Measurements from ENCODE around the gene PRX. TPM values are rescaled to one million over a fixed set of nuclear protein-coding genes. Genes with fewer than 3 reads are reported as not detected.

Gene PRX
- polyA plus RNA-seq, 1 donor from 2014 or later: 0.21 TPM

GRCh38 chr19:40423938-40424337 is 10.8 kb upstream of the PRX start:
- H3K9me3 Mint-ChIP-seq: no peaks in the 10 kb centered on the region
- peaks cover 18 to 26% (median 19%) of the 10 kb centered on the region in 3 donors for H3K4me1 Mint-ChIP-seq
- no peaks in the 10 kb centered on the region for H3K36me3 Mint-ChIP-seq
- H3K4me3 Mint-ChIP-seq: peak overlapping the region in 2 of 4 donors; percentile 17 to 93
- peak overlapping the region in 2 of 3 donors; percentile 47 to 98 for H3K27ac Mint-ChIP-seq
- no peaks in the 10 kb centered on the region for H3K27me3 Mint-ChIP-seq

- peak overlapping the region in 1 of 4 donors; percentile 93 for H3K4me3 Mint-ChIP-seq
- H3K4me1 Mint-ChIP-seq: peaks cover 18 to 26% (median 18%) of the 10 kb centered on the region in 3 donors
- H3K36me3 Mint-ChIP-seq: no peaks in the 10 kb centered on the region
- no peaks in the 10 kb centered on the region for H3K9me3 Mint-ChIP-seq
- peak overlapping the region in 2 of 3 donors; percentile 43 to 74 for H3K27ac Mint-ChIP-seq
- H3K27me3 Mint-ChIP-seq: no peaks in the 10 kb centered on the region
These were observed 9.8 kb upstream of the PRX start for GRCh38 chr19:40422748-40423566.

- Mint-ChIP-seq H3K27me3 (no peaks in the 10 kb centered on the region), H3K36me3 (no peaks in the 10 kb centered on the region), H3K4me3 (peak overlapping the region in 3 of 4 donors; percentile 60 to 87 (median 80)), H3K9me3 (no peaks in the 10 kb centered on the region), H3K4me1 (peaks cover 18 to 22% (median 20%) of the 10 kb centered on the region in 3 donors), H3K27ac (peak overlapping the region; percentile 43 to 85 (median 74))
These were observed 9.0 kb upstream of the PRX start for GRCh38 chr19:40421993-40422747.

- Mint-ChIP-seq H3K27ac (peak overlapping the region; percentile 84 to 88 (median 85)), H3K36me3 (no peaks in the 10 kb centered on the region), H3K9me3 (no peaks in the 10 kb centered on the region), H3K4me3 (peak overlapping the region; percentile 80 to 91 (median 89)), H3K27me3 (no peaks in the 10 kb centered on the region), H3K4me1 (peaks cover 14 to 21% (median 18%) of the 10 kb centered on the region in 3 donors)
These were observed 7.9 kb upstream of the PRX start for GRCh38 chr19:40420766-40421765.

- no peaks in the 10 kb centered on the region for H3K27me3 Mint-ChIP-seq
- H3K9me3 Mint-ChIP-seq: no peaks in the 10 kb centered on the region
- no peaks in the 10 kb centered on the region for H3K36me3 Mint-ChIP-seq
- peak overlapping the region; percentile 84 to 88 (median 85) for H3K27ac Mint-ChIP-seq
- peaks cover 8 to 18% (median 18%) of the 10 kb centered on the region in 3 donors for H3K4me1 Mint-ChIP-seq
- peak overlapping the region; percentile 80 to 91 (median 89) for H3K4me3 Mint-ChIP-seq
These were observed 7.2 kb upstream of the PRX start for GRCh38 chr19:40420451-40420765.

- no peaks in the 10 kb centered on the region for H3K9me3 Mint-ChIP-seq
- H3K27ac Mint-ChIP-seq: peak overlapping the region in 1 of 3 donors; percentile 44
- H3K27me3 Mint-ChIP-seq: no peaks in the 10 kb centered on the region
- H3K4me3 Mint-ChIP-seq: peak overlapping the region in 3 of 4 donors; percentile 46 to 80 (median 78)
- H3K4me1 Mint-ChIP-seq: peaks cover 8 to 17% (median 16%) of the 10 kb centered on the region in 3 donors
- H3K36me3 Mint-ChIP-seq: no peaks in the 10 kb centered on the region
These were observed 6.6 kb upstream of the PRX start for GRCh38 chr19:40419780-40420179.

- Mint-ChIP-seq H3K4me1 (peaks cover 8 to 12% (median 11%) of the 10 kb centered on the region in 3 donors), H3K36me3 (no peaks in the 10 kb centered on the region), H3K27ac (peak overlapping the region in 2 of 3 donors; percentile 44 to 45)
These were observed 6.0 kb upstream of the PRX start for GRCh38 chr19:40419066-40419612.

GRCh38 chr19:40418040-40418439 is 4.9 kb upstream of the PRX start:
- no peaks in the 10 kb centered on the region for H3K36me3 Mint-ChIP-seq
- H3K4me3 Mint-ChIP-seq: peak overlapping the region in 2 of 4 donors; percentile 80 to 89
- no peaks in the 10 kb centered on the region for H3K27me3 Mint-ChIP-seq
- H3K9me3 Mint-ChIP-seq: no peaks in the 10 kb centered on the region
- peak overlapping the region in 1 of 3 donors; percentile 60 for H3K27ac Mint-ChIP-seq
- peaks cover 8 to 11% (median 11%) of the 10 kb centered on the region in 3 donors for H3K4me1 Mint-ChIP-seq

More at GRCh38 chr19:40419066-40419612, 6.0 kb upstream of the PRX start:
- Mint-ChIP-seq H3K4me3 (peak overlapping the region in 3 of 4 donors; percentile 6 to 80 (median 46)), H3K27me3 (no peaks in the 10 kb centered on the region), H3K9me3 (no peaks in the 10 kb centered on the region)

- H3K27ac Mint-ChIP-seq: no peak overlapping the region
- no peaks in the 10 kb centered on the region for H3K9me3 Mint-ChIP-seq
- H3K27me3 Mint-ChIP-seq: no peaks in the 10 kb centered on the region
- H3K4me1 Mint-ChIP-seq: peaks cover 8 to 11% (median 11%) of the 10 kb centered on the region in 3 donors
- peak overlapping the region in 1 of 4 donors; percentile 89 for H3K4me3 Mint-ChIP-seq
- no peaks in the 10 kb centered on the region for H3K36me3 Mint-ChIP-seq
These were observed 4.4 kb upstream of the PRX start for GRCh38 chr19:40417643-40417981.

GRCh38 chr19:40416918-40417642 is 3.9 kb upstream of the PRX start:
- Mint-ChIP-seq H3K4me1 (peaks cover 4 to 9% (median 7%) of the 10 kb centered on the region in 3 donors), H3K27ac (peak overlapping the region in 1 of 3 donors; percentile 88)

GRCh38 chr19:40415768-40416167 is 2.6 kb upstream of the PRX start:
- Mint-ChIP-seq H3K4me1 (peaks cover 7 to 17% (median 9%) of the 10 kb centered on the region in 3 donors), H3K27me3 (peaks cover 1% of the 10 kb centered on the region), H3K36me3 (no peaks in the 10 kb centered on the region), H3K4me3 (peak overlapping the region in 1 of 4 donors; percentile 1), H3K9me3 (no peaks in the 10 kb centered on the region), H3K27ac (peak overlapping the region in 1 of 3 donors; percentile 80)

More at GRCh38 chr19:40416918-40417642, 3.9 kb upstream of the PRX start:
- H3K36me3 Mint-ChIP-seq: no peaks in the 10 kb centered on the region
- H3K4me3 Mint-ChIP-seq: peak overlapping the region in 3 of 4 donors; percentile 3 to 56 (median 19)
- H3K27me3 Mint-ChIP-seq: no peaks in the 10 kb centered on the region
- no peaks in the 10 kb centered on the region for H3K9me3 Mint-ChIP-seq

GRCh38 chr19:40414542-40415535 is 1.7 kb upstream of the PRX start:
- H3K27me3 Mint-ChIP-seq: peaks cover 1% of the 10 kb centered on the region
- no peaks in the 10 kb centered on the region for H3K36me3 Mint-ChIP-seq
- no peak overlapping the region for H3K27ac Mint-ChIP-seq
- peaks cover 7 to 17% (median 9%) of the 10 kb centered on the region in 3 donors for H3K4me1 Mint-ChIP-seq
- no peaks in the 10 kb centered on the region for H3K9me3 Mint-ChIP-seq
- no peak overlapping the region for H3K4me3 Mint-ChIP-seq

Data from IgD-negative memory B cell (primary cell).